HG03442 (cell line): ENCODE measurements around the gene KCNK6.

Experiments
- ATAC-seq: cut with Tn5 transposase; IDR thresholded peaks from one replicate; pipeline ENCODE4 v1.9.1; 2021; ENCODE audit warnings: mild to moderate bottlenecking, moderate library complexity; ENCODE audit not compliant: unreplicated experiment

Gene KCNK6

GRCh38 chr19:38294090-38294489 is 25.6 kb upstream of the KCNK6 start:
- ATAC-seq, result no peak

GRCh38 chr19:38298821-38299680 is 20.6 kb upstream of the KCNK6 start:
- no peak for ATAC-seq

GRCh38 chr19:38303517-38304351 is 15.9 kb upstream of the KCNK6 start, which contains the start of gene C19orf33:
TSS of gene C19orf33 (plus strand) at chr19:38304251. CDS start at chr19:38304262, 11 bp downstream.
- ATAC-seq, result no peak

GRCh38 chr19:38304352-38304865 is 15.2 kb upstream of the KCNK6 start:
- no peak for ATAC-seq

- ATAC-seq, result no peak
Measured at GRCh38 chr19:38304866-38305429, 14.7 kb upstream of the KCNK6 start.

GRCh38 chr19:38306236-38306635 is 13.4 kb upstream of the KCNK6 start:
- ATAC-seq, result no peak

GRCh38 chr19:38307076-38307475 is 12.6 kb upstream of the KCNK6 start:
- no peak for ATAC-seq

- ATAC-seq, result no peak
Measured at GRCh38 chr19:38307597-38307996, 12.0 kb upstream of the KCNK6 start.

- no peak for ATAC-seq
Measured at GRCh38 chr19:38308006-38308766, 11.5 kb upstream of the KCNK6 start.

- ATAC-seq, result no peak
Measured at GRCh38 chr19:38308926-38309614, 10.6 kb upstream of the KCNK6 start.

GRCh38 chr19:38309615-38310278 is 9.9 kb upstream of the KCNK6 start:
- no peak for ATAC-seq

GRCh38 chr19:38310279-38310670 is 9.4 kb upstream of the KCNK6 start:
- no peak for ATAC-seq

GRCh38 chr19:38310986-38311385 is 8.7 kb upstream of the KCNK6 start:
- no peak for ATAC-seq

- ATAC-seq, result peak; percentile 88
Measured at GRCh38 chr19:38315657-38316476, 3.8 kb upstream of the KCNK6 start, which contains the start of gene YIF1B. TSS of gene YIF1B (minus strand) at chr19:38315947. CDS start at chr19:38315917, 30 bp downstream.

- ATAC-seq, result no peak
Measured at GRCh38 chr19:38316477-38317067, 3.1 kb upstream of the KCNK6 start.

- no peak for ATAC-seq
Measured at GRCh38 chr19:38317104-38317612, 2.5 kb upstream of the KCNK6 start.

GRCh38 chr19:38318660-38319059 is 985 bp upstream of the KCNK6 start:
- ATAC-seq, result no peak

GRCh38 chr19:38320969-38321339 is 1.3 kb downstream of the KCNK6 start:
- ATAC-seq, result no peak
